Epithelial cell of esophagus (primary cell): ENCODE results near the gene TCF25.

Experiments
- DNase-seq: peaks from one replicate; pipeline ENCODE4 v3.0.0; 2010; ENCODE audit warnings: low read depth
- H3K4me3 ChIP-seq: 2 replicates; pipeline ENCODE4 v1.5.1; 2011; ENCODE audit warnings: mild to moderate bottlenecking, low read length, control low read depth
- TF ChIP-seq, protein P1 (sequence below): IDR thresholded peaks from 2 replicates; pipeline ENCODE4 v1.5.1; 2011; ENCODE audit warnings: low read depth, mild to moderate bottlenecking, low read length, control low read depth, inconsistent platforms; ENCODE audit not compliant: insufficient read depth; ENCODE audit errors: missing control alignments

Gene TCF25

DNA sequence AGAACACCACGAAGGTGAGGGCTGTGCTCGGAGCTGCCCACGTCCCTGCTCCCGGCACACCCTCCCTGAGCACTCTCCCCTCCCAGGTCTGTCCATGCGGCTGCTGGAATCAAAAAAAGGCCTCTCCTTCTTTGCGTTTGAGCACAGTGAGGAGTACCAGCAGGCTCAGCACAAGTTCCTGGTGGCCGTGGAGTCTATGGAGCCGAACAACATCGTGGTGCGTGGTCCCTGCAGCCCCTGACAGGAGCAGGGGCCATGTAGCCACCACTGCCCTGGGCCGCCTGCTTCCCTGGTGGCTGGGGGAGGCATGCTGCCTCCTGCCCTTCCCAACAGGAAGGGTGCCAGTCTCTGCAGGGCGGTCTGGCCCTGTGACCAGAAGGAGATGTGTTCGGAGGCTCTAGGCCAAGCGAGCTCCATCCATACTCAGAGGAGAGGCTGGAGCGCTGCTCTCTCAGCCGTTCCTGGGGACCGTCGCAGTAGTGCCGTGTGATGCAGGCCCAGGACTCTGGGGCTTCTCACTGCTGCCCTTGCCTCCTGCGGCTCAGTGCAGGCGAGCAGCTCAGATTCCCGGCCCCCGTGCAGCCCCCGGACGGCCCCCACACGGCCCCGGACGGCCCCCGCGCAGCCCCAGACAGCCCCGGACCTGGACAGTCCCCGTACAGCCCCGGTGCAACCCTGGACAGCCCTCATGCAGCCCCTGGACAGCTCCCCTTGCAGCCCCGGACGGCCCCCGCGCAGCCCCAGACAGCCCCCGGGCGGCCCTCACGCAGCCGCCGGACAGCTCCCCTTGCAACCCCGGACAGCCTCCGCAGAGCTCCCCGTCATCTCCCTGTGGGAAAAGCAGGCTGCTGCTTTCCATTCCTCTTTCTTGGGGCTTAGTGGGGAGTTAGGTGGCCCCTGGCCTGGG lies 20.5 kb downstream of the TCF25 start:
- no peak overlapping the region for H3K4me3 ChIP-seq
- TF ChIP-seq, protein P1, sequence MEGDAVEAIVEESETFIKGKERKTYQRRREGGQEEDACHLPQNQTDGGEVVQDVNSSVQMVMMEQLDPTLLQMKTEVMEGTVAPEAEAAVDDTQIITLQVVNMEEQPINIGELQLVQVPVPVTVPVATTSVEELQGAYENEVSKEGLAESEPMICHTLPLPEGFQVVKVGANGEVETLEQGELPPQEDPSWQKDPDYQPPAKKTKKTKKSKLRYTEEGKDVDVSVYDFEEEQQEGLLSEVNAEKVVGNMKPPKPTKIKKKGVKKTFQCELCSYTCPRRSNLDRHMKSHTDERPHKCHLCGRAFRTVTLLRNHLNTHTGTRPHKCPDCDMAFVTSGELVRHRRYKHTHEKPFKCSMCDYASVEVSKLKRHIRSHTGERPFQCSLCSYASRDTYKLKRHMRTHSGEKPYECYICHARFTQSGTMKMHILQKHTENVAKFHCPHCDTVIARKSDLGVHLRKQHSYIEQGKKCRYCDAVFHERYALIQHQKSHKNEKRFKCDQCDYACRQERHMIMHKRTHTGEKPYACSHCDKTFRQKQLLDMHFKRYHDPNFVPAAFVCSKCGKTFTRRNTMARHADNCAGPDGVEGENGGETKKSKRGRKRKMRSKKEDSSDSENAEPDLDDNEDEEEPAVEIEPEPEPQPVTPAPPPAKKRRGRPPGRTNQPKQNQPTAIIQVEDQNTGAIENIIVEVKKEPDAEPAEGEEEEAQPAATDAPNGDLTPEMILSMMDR = no peak
- DNase-seq = no peak

DNA sequence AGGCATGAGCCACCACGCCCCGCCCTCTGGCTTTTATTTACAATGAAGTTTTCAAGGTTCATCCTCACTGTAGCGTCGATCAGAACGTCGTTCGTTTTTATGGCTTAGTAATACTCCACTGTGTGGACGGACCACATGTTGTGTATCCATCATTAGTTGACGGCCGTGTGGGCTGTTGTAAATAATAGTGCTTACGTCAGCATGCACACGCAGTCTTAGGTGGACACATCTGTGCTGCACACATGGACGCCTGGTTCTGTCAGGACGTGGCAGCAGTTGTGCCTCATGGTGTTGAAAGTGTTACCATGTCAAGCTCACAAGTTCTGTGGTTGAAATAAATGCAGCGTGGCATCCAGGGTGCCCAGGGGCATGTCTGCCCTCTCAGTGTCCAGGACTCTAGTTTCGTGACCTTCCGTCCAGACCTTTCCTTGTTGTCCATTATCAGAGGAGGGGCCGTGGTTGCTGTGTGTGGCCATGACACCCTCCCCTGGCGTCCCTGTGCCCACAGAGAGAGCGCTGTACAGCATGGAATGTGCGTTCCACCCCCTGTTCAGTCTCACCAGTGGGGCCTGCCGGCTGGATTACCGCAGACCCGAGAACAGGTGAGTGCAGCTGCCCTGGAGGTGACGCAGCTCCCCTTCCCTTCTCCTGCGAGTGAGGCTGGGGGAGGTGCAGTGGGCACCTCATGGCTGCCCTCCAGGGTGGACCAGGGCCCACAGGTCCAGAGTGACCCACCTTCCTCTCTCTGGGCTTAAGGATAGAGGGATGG lies 22.3 kb downstream of the TCF25 start:
- DNase-seq = no peak
- H3K4me3 ChIP-seq = no peak overlapping the region
- TF ChIP-seq, protein P1 = no peak

DNA sequence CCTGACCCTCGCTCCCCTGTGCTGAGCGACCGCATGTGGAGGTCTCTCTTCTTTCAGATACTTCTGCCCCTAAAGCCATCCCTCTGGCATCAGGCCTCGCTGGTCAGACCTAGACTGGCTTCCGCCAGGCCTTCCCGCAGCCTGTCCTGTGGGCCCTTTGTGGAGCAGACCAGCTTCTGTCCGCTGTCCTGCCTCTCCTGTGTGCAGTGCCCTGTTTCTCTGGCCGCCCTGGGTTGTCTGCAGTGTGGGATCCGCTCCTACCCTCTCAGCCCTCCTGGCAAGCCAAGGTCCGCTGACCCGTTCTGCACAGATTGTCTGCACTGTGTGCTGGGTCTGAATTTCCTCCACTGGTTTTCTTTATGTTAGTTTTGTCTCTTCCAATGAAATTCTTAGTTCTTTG lies 23.8 kb downstream of the TCF25 start:
- TF ChIP-seq, protein P1 = no peak
- no peak overlapping the region for H3K4me3 ChIP-seq
- no peak for DNase-seq

DNA sequence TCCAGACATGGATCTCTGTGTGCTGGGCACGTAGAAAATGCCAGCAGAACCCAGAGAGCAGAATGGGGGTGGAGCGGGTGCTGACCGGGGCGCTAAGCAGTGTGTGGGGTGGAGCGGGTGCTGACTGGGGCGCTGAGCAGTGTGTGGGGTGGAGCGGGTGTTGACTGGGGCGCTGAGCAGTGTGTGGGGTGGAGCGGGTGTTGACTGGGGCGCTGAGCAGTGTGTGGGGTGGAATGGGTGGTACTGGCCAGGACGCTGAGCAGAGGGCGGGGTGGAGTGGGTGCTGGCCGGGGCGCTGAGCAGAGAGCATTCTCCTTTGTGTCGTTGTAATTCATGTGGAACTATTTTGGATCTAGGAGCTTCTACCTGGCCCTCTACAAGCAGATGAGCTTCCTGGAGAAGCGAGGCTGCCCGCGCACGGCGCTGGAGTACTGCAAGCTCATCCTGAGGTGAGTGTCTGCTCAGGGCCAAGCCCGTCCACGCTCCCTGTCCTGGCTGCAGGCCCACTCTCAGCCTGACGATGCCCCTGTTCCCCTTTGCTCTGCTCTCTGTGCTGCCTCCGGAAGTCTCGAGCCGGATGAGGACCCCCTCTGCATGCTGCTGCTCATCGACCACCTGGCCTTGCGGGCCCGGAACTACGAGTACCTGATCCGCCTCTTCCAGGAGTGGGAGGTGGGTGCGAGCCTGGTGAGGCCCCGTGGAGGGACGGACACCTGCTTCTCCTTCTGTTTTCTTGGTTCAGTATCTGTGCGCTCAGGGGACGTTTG lies 25.0 kb downstream of the TCF25 start:
- TF ChIP-seq, protein P1 = no peak
- H3K4me3 ChIP-seq = no peak overlapping the region
- no peak for DNase-seq

DNA sequence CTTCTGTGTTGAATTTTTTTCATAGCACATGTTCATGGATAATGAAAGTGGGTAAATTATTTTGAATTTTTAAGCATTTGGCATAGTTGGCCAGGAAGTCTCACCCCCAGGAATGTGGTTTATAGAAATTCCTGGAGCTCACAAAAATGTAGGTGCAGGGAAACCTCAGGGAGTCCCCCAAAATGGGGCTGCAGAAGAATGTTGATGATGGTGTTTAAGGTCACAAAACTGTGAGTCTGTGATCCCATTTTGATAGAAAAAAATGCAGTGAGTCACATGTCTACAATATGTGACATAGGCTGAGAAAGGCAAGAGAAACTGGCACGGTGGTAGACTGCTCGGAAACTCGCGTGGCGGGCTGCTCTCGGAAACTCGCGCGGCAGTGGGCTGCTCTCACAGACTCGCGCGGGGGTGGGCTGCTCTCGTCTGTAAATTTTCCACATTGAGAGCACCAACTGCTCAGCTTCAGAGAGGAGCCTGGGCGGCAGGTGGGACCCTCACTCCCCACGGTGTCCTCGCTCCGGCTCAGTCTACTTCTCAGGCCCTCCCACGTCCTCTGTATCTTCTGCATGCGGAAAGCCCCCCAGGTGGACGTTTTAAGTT lies 26.6 kb downstream of the TCF25 start:
- DNase-seq = no peak
- no peak overlapping the region for H3K4me3 ChIP-seq
- TF ChIP-seq, protein P1 = no peak

DNA sequence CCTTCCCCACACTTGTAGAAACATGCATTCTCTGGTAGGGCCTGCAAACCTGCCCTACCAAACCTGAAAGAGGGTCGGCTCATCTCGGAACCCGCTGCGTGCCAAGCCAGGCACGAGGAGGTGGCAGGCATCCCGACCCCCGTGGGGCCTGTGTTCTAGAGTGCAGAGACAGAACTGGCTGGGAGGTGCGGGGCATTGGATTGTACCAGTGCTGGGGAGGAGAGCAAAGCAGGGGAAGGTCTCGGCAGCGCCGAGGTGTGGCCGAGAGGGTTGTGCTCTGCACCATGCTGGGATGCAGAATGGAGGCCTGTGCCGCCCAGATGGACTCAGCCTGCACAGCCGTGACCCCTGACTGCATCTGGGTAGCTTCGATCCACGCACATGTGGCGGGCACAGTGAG lies 27.5 kb downstream of the TCF25 start:
- TF ChIP-seq, protein P1 = no peak
- no peak overlapping the region for H3K4me3 ChIP-seq
- no peak for DNase-seq
